Right lobe of liver (tissue), 6 donors: ENCODE results near the gene BUB1B. TPM values are rescaled to one million over a fixed set of nuclear protein-coding genes. Genes with fewer than 3 reads are reported as not detected.
"Not testable (repeated sequence)": the region's sequence is repeated elsewhere in the genome, so short reads cannot be mapped to it uniquely, and the experiment has no call there.

Experiments
- ATAC-seq, 4 donors: fragments of 200-7000 bp; cut with Tn5 transposase; one replicate each; pipeline ENCODE4 v1.9.1; 2020; ENCODE audit warnings: mild to moderate bottlenecking in 4 of 4, moderate library complexity in 4 of 4
- DNase-seq, 3 donors: peaks; one replicate each; pipeline ENCODE4 v3.0.0-alpha.2; 2020
- H3K27ac ChIP-seq, 3 donors: fragments of 200-600 bp; one replicate each; pipeline ENCODE4 v1.8.0; 2022
- H3K27me3 ChIP-seq, 2 donors: fragments of 200-600 bp; one replicate each; pipeline ENCODE4 v1.8.0; 2022
- H3K36me3 ChIP-seq, 4 donors: fragments of 200-600 bp; sonication (generic) in 1 of 4; one replicate each; pipeline versions ENCODE4 v1.5.1 to v1.8.0; 2017 to 2022; ENCODE audit warnings: control low read depth in 1 of 4
- H3K4me1 ChIP-seq, 4 donors: fragments of 200-600 bp; sonication (generic) in 1 of 4; one replicate each; pipeline versions ENCODE4 v1.5.1 to v1.8.0; 2017 to 2022; ENCODE audit warnings: control low read depth in 1 of 4
- H3K4me3 ChIP-seq, 3 donors: fragments of 200-600 bp; one replicate each; pipeline ENCODE4 v1.8.0; 2022
- H3K9me3 ChIP-seq, 4 donors: fragments of 200-600 bp; sonication (generic) in 1 of 4; one replicate each; pipeline versions ENCODE4 v1.5.1 to v1.8.0; 2017 to 2022; ENCODE audit warnings: control low read depth in 1 of 4
- POLR2A ChIP-seq: fragments of 450-650 bp; IDR thresholded peaks from one replicate; pipeline ENCODE4 v1.6.1; 2017; ENCODE audit warnings: antibody characterized with exemption, mild to moderate bottlenecking
- WGBS: methylation state at CpG from one replicate; pipeline ENCODE4 v1.1.6; 2018; ENCODE audit warnings: low coverage, low lambda C conversion rate; ENCODE audit not compliant: insufficient coverage; ENCODE audit errors: missing lambda C conversion rate; 5-methylcytosine and 5-hydroxymethylcytosine counted together
- intact Hi-C, 2 donors: fragments of 100-400 bp; cut with DNase I; formaldehyde crosslinking; loops; one replicate each; pipeline versions ENCODE4 v1.11.2 to v1.14.1; 2022
- total RNA-seq, 6 experiments: library from RNA; depleted of rRNA in 2 of 6; stranded (reverse); fragments of >200 nt in 2 of 6; fragmentation: NEBNext Ultra II Directional in 3 of 6; extraction: Animal tissue kit (Norgen Biotek cat#: 25700) in 3 of 6; gene quantifications; one replicate each; pipeline versions ENCODE4 v1.1.0 to v1.2.4, GENCODE V29; 2016 to 2023
- TF ChIP-seq, protein P1 (sequence below), 4 donors: fragments of 200-600 bp in 3 of 4; fragments of 450-650 bp in 1 of 4; IDR thresholded peaks; one replicate each; pipeline versions ENCODE4 v1.5.1 to v1.8.0; 2016 to 2022; ENCODE audit warnings: antibody characterized with exemption in 4 of 4, mild to moderate bottlenecking in 2 of 4
- donor health status: DM: no; HTN: yes; CAD: no.
- donor health status: DM: no; HTN: no; CAD: no.
- donor health status: DM: no; HTN: no; CAD: no.
- donor health status: DM: no; HTN: yes; CAD: no.
- donor health status: DM: no; HTN: yes; CAD: no.

The BUB1B gene
- total RNA-seq, 6 experiments from 2014 or later = 0.39 to 1.7 (median 1.2) TPM; not detected in 1

- H3K4me3 ChIP-seq = no peak overlapping the region
- intact Hi-C loops = loop anchor here in 1 of 2 donors (10.0 kb wide), 1 partner anchor 59 kb away; no protein-coding TSS in a partner anchor
- no peak overlapping the region for H3K27ac ChIP-seq
- 67% methylated on average over 1 of the region's 2 CpGs for WGBS
- DNase-seq = peak in 1 of 3 donors; percentile 16
- H3K27me3 ChIP-seq = no peaks in the 10 kb centered on the region
- TF ChIP-seq, protein P1, sequence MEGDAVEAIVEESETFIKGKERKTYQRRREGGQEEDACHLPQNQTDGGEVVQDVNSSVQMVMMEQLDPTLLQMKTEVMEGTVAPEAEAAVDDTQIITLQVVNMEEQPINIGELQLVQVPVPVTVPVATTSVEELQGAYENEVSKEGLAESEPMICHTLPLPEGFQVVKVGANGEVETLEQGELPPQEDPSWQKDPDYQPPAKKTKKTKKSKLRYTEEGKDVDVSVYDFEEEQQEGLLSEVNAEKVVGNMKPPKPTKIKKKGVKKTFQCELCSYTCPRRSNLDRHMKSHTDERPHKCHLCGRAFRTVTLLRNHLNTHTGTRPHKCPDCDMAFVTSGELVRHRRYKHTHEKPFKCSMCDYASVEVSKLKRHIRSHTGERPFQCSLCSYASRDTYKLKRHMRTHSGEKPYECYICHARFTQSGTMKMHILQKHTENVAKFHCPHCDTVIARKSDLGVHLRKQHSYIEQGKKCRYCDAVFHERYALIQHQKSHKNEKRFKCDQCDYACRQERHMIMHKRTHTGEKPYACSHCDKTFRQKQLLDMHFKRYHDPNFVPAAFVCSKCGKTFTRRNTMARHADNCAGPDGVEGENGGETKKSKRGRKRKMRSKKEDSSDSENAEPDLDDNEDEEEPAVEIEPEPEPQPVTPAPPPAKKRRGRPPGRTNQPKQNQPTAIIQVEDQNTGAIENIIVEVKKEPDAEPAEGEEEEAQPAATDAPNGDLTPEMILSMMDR (IDR thresholded peaks at IDR 0.05) = no peak
- no peak for TF ChIP-seq POLR2A
- H3K9me3 ChIP-seq = no peaks in the 10 kb centered on the region
- ATAC-seq = no peak
- H3K36me3 ChIP-seq = no peaks in the 10 kb centered on the region
- H3K4me1 ChIP-seq = peaks cover 0 to 2% (median under 1%) of the 10 kb centered on the region in 4 donors
Observed at GRCh38 chr15:40114218-40114617, 46.7 kb upstream of the BUB1B start.

- not testable (repeated sequence) for H3K36me3 ChIP-seq, H3K27ac ChIP-seq, H3K4me3 ChIP-seq, H3K9me3 ChIP-seq, H3K4me1 ChIP-seq, ATAC-seq, H3K27me3 ChIP-seq
- 89% methylated on average over 7 of the region's 14 CpGs for WGBS
- DNase-seq = peak in 1 of 3 donors; percentile 28
- intact Hi-C loops = loop anchor here in 1 of 2 donors (10.0 kb wide), 1 partner anchor 60 kb away; no protein-coding TSS in a partner anchor
Observed at GRCh38 chr15:40115106-40115505, 45.8 kb upstream of the BUB1B start.

GRCh38 chr15:40115670-40116093, 45.2 kb upstream of the BUB1B start:
- DNase-seq (peak; percentile 76 to 83 (median 82)), ATAC-seq (peak; percentile 90 to 97 (median 94))
- TF ChIP-seq, protein P1 (IDR thresholded peaks at IDR 0.05) = no peak
- TF ChIP-seq POLR2A = no peak
- Histone ChIP-seq H3K27ac (no peak overlapping the region), H3K9me3 (no peaks in the 10 kb centered on the region), H3K4me3 (no peak overlapping the region), H3K4me1 (no peaks in the 10 kb centered on the region), H3K36me3 (no peaks in the 10 kb centered on the region), H3K27me3 (no peaks in the 10 kb centered on the region)
- intact Hi-C loops = loop anchor here in 1 of 2 donors (10.0 kb wide), 1 partner anchor 61 kb away; no protein-coding TSS in a partner anchor
- 22% methylated on average over 7 of the region's 8 CpGs for WGBS

DNA sequence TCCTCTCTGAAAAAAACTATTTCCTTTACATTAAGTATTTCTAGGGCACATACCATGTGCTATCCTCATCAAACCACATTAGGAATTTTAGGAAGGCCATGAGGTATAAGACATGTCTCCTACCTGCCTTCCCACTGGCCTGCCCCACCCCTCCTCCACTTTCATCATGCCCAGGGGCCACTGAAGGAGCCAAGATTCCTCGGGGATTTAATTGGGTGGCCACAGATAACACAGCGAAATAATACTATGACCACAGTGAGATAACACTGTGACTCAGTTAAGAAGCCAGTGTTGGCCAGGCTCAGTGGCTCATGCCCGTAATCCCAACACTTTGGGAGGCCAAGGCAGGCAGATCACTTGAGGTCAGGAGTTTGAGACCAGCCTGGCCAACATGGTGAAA, 42.4 kb upstream of the BUB1B start:
- no peaks in the 10 kb centered on the region for H3K9me3 ChIP-seq
- TF ChIP-seq POLR2A = no peak
- TF ChIP-seq, protein P1 (IDR thresholded peaks at IDR 0.05) = no peak
- no peak overlapping the region for H3K4me3 ChIP-seq
- H3K27ac ChIP-seq = no peak overlapping the region
- 80% methylated on average over 3 of the region's 3 CpGs for WGBS
- intact Hi-C loops = loop anchor here in 1 of 2 donors (10.0 kb wide), 1 partner anchor 64 kb away; no protein-coding TSS in a partner anchor
- no peaks in the 10 kb centered on the region for H3K4me1 ChIP-seq
- no peak for ATAC-seq
- H3K27me3 ChIP-seq = no peaks in the 10 kb centered on the region
- H3K36me3 ChIP-seq = no peaks in the 10 kb centered on the region
- DNase-seq = no peak

- Histone ChIP-seq H3K27ac (no peak overlapping the region), H3K4me1 (no peaks in the 10 kb centered on the region), H3K4me3 (no peak overlapping the region), H3K9me3 (no peaks in the 10 kb centered on the region), H3K27me3 (no peaks in the 10 kb centered on the region), H3K36me3 (no peaks in the 10 kb centered on the region)
- DNase-seq (no peak), ATAC-seq (peak; percentile 49 to 71 (median 59))
- intact Hi-C loops = no loop called here
- TF ChIP-seq, protein P1 (IDR thresholded peaks at IDR 0.05) = no peak
- TF ChIP-seq POLR2A = no peak
- WGBS = 70% methylated on average over 6 of the region's 6 CpGs
Observed at GRCh38 chr15:40121911-40122638, 38.8 kb upstream of the BUB1B start.

GRCh38 chr15:40122989-40123388, 37.9 kb upstream of the BUB1B start:
- H3K36me3 ChIP-seq, H3K27ac ChIP-seq, H3K4me3 ChIP-seq, H3K4me1 ChIP-seq, H3K27me3 ChIP-seq, H3K9me3 ChIP-seq, intact Hi-C loops, DNase-seq: not testable (repeated sequence)
- ATAC-seq = peak in 3 of 4 donors; percentile 17 to 31 (median 17)
- no CpG with 5 or more reads among the region's 1 CpG for WGBS

DNA sequence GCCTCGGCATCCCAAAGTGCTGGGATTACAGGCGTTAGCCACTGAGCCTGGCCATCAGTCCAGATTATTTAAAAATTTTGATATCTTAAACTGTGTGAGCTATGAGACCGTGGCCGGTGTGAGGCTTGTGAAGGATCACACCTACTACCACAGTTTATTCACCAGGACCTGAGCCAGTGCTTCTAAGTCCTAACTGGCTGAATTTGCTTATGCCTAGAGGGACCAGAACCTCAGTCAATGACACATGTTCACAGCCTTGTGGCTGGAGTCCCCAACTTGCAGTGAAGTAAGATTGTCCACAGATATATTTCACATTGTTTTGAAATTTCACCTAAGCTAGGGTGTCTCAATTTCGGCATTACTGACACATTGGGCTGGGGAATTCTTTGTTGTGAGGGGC, 37.0 kb upstream of the BUB1B start:
- DNase-seq, ATAC-seq, H3K9me3 ChIP-seq, intact Hi-C loops, H3K27ac ChIP-seq, H3K4me1 ChIP-seq, H3K36me3 ChIP-seq, H3K27me3 ChIP-seq, H3K4me3 ChIP-seq: not testable (repeated sequence)
- WGBS = 60% methylated on average over 1 of the region's 5 CpGs
